Liver (tissue), 4 donors: ENCODE measurements around the gene C9orf72. TPM values are rescaled to one million over a fixed set of nuclear protein-coding genes. Genes with fewer than 3 reads are reported as not detected.

Experiments used
- polyA plus RNA-seq, 2 donors: library from polyadenylated mRNA; stranded (reverse) in 1 of 2; unstranded in 1 of 2; fragments of 200-250 nt in 1 of 2; fragments of >200 nt in 1 of 2; fragmentation: Nextera tagmentation in 1 of 2; extraction: Ambion mirVana in 1 of 2; gene quantifications; one replicate each; pipeline versions ENCODE4 v1.2.1 to v1.2.3, GENCODE V29; 2013 to 2015
- total RNA-seq, 2 donors: library from RNA; depleted of rRNA; stranded (reverse); fragments of >200 nt; gene quantifications; one replicate each; pipeline ENCODE4 v1.2.3, GENCODE V29; 2014
- donor health status: healthy.
- donor health status: healthy.
- donor health status: healthy.

Gene C9orf72
- total and polyA plus RNA-seq, 4 donors = 2.8 to 14.1 (median 8.6) TPM

Other genes with a start within 250 kb of the C9orf72 start
- not detected for gene IFNK, start 49.2 kb downstream of the C9orf72 start, total RNA-seq
- gene IFNK, start 49.2 kb downstream of the C9orf72 start, polyA plus RNA-seq = not detected
- gene MOB3B, start 43.7 kb downstream of the C9orf72 start, total RNA-seq = 1 to 10 TPM in 1 of 2 donors, under 1 TPM in 1; 0.79 to 1.1 TPM
- under 1 TPM; 0.36 to 0.72 TPM for gene MOB3B, start 43.7 kb downstream of the C9orf72 start, polyA plus RNA-seq